ENCODE results near the gene WFDC1. TPM values are rescaled to one million over a fixed set of nuclear protein-coding genes. Genes with fewer than 3 reads are reported as not detected.

Gene WFDC1
- total RNA-seq, 3 donors from 2014 or later = 0.16 to 3.3 (median 1.3) TPM

GRCh38 chr16:84320511-84320910 is 25.8 kb downstream of the WFDC1 start:
- no peak for DNase-seq (ENCODE audit: low spot score in 2 of 2)
- no peaks in the 10 kb centered on the region for H3K27me3 ChIP-seq
- H3K27ac ChIP-seq = no peak overlapping the region
- H3K9me3 ChIP-seq = peaks cover 0 to 7% of the 10 kb centered on the region in 2 donors
- no peaks in the 10 kb centered on the region for H3K36me3 ChIP-seq
- intact Hi-C loops (cut with DNase I; ENCODE audit: low total_unique reads) = no loop called here
- H3K4me1 ChIP-seq = no peaks in the 10 kb centered on the region
- TF ChIP-seq POLR2AphosphoS5 (IDR thresholded peaks at IDR 0.05) = no peak
- TF ChIP-seq POLR2A (IDR thresholded peaks at IDR 0.05) = no peak
- TF ChIP-seq CTCF (IDR thresholded peaks at IDR 0.05) = no peak
- no peak overlapping the region for H3K4me3 ChIP-seq

GRCh38 chr16:84321932-84322331 is 27.3 kb downstream of the WFDC1 start:
- TF ChIP-seq POLR2AphosphoS5 (IDR thresholded peaks at IDR 0.05) = no peak
- no peak for TF ChIP-seq CTCF (IDR thresholded peaks at IDR 0.05)
- TF ChIP-seq POLR2A (IDR thresholded peaks at IDR 0.05) = no peak

GRCh38 chr16:84322749-84323148 is 28.1 kb downstream of the WFDC1 start:
- Histone ChIP-seq H3K9me3 (peaks cover 0 to 5% of the 10 kb centered on the region in 2 donors), H3K4me3 (no peak overlapping the region), H3K27ac (no peak overlapping the region), H3K27me3 (no peaks in the 10 kb centered on the region), H3K36me3 (no peaks in the 10 kb centered on the region), H3K4me1 (no peaks in the 10 kb centered on the region)
- intact Hi-C loops (cut with DNase I; ENCODE audit: low total_unique reads) = no loop called here
- TF ChIP-seq POLR2AphosphoS5 (IDR thresholded peaks at IDR 0.05) (no peak), POLR2A (IDR thresholded peaks at IDR 0.05) (no peak), CTCF (IDR thresholded peaks at IDR 0.05) (no peak)
- DNase-seq (ENCODE audit: low spot score in 2 of 2) = no peak

More at GRCh38 chr16:84321932-84322331, 27.3 kb downstream of the WFDC1 start:
- Histone ChIP-seq H3K36me3 (no peaks in the 10 kb centered on the region), H3K9me3 (peaks cover 0 to 7% of the 10 kb centered on the region in 2 donors), H3K27me3 (no peaks in the 10 kb centered on the region), H3K4me1 (no peaks in the 10 kb centered on the region), H3K27ac (no peak overlapping the region), H3K4me3 (no peak overlapping the region)
- no peak for DNase-seq (ENCODE audit: low spot score in 2 of 2)
- intact Hi-C loops (cut with DNase I; ENCODE audit: low total_unique reads) = no loop called here

- no peak overlapping the region for H3K27ac ChIP-seq
- TF ChIP-seq POLR2AphosphoS5 (IDR thresholded peaks at IDR 0.05) (no peak), CTCF (IDR thresholded peaks at IDR 0.05) (no peak), POLR2A (IDR thresholded peaks at IDR 0.05) (no peak)
- DNase-seq (ENCODE audit: low spot score in 2 of 2) = no peak
- H3K27me3 ChIP-seq = no peaks in the 10 kb centered on the region
- H3K4me3 ChIP-seq = no peak overlapping the region
- no peaks in the 10 kb centered on the region for H3K36me3 ChIP-seq
- intact Hi-C loops (cut with DNase I; ENCODE audit: low total_unique reads) = no loop called here
- H3K9me3 ChIP-seq = no peaks in the 10 kb centered on the region
- H3K4me1 ChIP-seq = no peaks in the 10 kb centered on the region
These were observed 28.9 kb downstream of the WFDC1 start for GRCh38 chr16:84323606-84324005.

- TF ChIP-seq POLR2A (IDR thresholded peaks at IDR 0.05) (no peak), CTCF (IDR thresholded peaks at IDR 0.05) (no peak), POLR2AphosphoS5 (IDR thresholded peaks at IDR 0.05) (no peak)
- no peaks in the 10 kb centered on the region for H3K4me1 ChIP-seq
- intact Hi-C loops (cut with DNase I; ENCODE audit: low total_unique reads) = no loop called here
- H3K27me3 ChIP-seq = no peaks in the 10 kb centered on the region
- no peaks in the 10 kb centered on the region for H3K36me3 ChIP-seq
- no peak overlapping the region for H3K27ac ChIP-seq
- no peak overlapping the region for H3K4me3 ChIP-seq
- DNase-seq (ENCODE audit: low spot score in 2 of 2) = no peak
- H3K9me3 ChIP-seq = no peaks in the 10 kb centered on the region
These were observed 30.0 kb downstream of the WFDC1 start for GRCh38 chr16:84324434-84325262.
